ENCODE measurements around the gene SOAT2.

GRCh38 chr12:53131844-53132243 is 28.6 kb downstream of the SOAT2 start:
- TF ChIP-seq EZH2 (IDR thresholded peaks at IDR 0.05; ENCODE audit: insufficient read depth, poor library complexity, severe bottlenecking) = no peak
- no peak for TF ChIP-seq EZH2phosphoT487 (IDR thresholded peaks at IDR 0.05; ENCODE audit: insufficient read depth, low read depth)

Data from GM23248 (cell line).